Vagina (tissue), 2 donors: ENCODE data around the gene ANKRD10.

Experiments
- CTCF ChIP-seq, 3 experiments: fragments of 450-650 bp in 2 of 3; fragments of 200-600 bp in 1 of 3; sonication (generic) in 1 of 3; IDR thresholded peaks; one replicate each; pipeline ENCODE4 v1.5.1; 2017 to 2019; ENCODE audit warnings: antibody characterized with exemption in 3 of 3, mild to moderate bottlenecking in 2 of 3, moderate library complexity in 2 of 3
- POLR2A ChIP-seq, 2 donors: fragments of 450-650 bp; IDR thresholded peaks; one replicate each; pipeline ENCODE4 v1.6.1; 2017; ENCODE audit warnings: antibody characterized with exemption in 2 of 2, mild to moderate bottlenecking in 2 of 2, moderate library complexity in 2 of 2
- POLR2AphosphoS5 ChIP-seq, 2 donors: sonication (generic); formaldehyde crosslinking; IDR thresholded peaks; one replicate each; pipeline ENCODE4 v1.9.0; 2017; ENCODE audit warnings: antibody characterized with exemption in 2 of 2, mild to moderate bottlenecking in 2 of 2, low read depth in 1 of 2; ENCODE audit not compliant: insufficient read depth in 1 of 2

GRCh38 chr13:110885516-110885915 is 29.4 kb downstream of the ANKRD10 start:
- TF ChIP-seq POLR2A (IDR thresholded peaks at IDR 0.05) (no peak), CTCF (IDR thresholded peaks at IDR 0.05) (no peak), POLR2AphosphoS5 (IDR thresholded peaks at IDR 0.05; ENCODE audit: insufficient read depth in 1 of 2, low read depth in 1 of 2) (no peak)
